AG09309 (cell line): ENCODE results near the gene AGMO.

Source experiments
- DNase-seq: peaks from one replicate; pipeline ENCODE4 v3.0.0-alpha.2; 2010; ENCODE audit warnings: low read depth
- H3K4me3 ChIP-seq: 2 replicates; pipeline ENCODE4 v1.5.1; 2011; ENCODE audit warnings: mild to moderate bottlenecking, low read depth, low read length, moderate library complexity; ENCODE audit not compliant: control insufficient read depth
- TF ChIP-seq, protein P1 (sequence below): IDR thresholded peaks from 2 replicates; pipeline ENCODE4 v1.5.1; 2011; ENCODE audit warnings: mild to moderate bottlenecking, low read depth, low read length, inconsistent platforms; ENCODE audit not compliant: insufficient read depth, control insufficient read depth; ENCODE audit errors: missing control alignments

AGMO gene

DNA sequence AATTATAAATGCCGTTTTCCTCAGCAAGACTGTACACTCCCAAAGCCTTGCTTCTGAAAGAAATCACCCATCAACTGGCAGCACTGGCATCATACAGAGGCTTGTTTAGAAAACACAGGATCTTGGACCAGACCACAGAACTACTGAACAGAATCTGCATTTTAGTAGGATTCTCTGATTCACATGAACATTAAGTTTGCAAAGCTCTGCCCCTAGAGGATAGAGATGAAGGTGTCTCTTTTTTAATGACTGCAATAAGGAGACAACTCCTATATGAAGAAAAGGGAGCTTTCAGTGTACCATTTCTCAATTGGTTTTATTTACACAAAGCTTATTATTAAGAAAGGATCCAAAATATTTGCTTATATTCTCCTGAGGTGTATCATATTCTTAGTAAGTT lies 172.7 kb downstream of the AGMO start:
- TF ChIP-seq, protein P1, sequence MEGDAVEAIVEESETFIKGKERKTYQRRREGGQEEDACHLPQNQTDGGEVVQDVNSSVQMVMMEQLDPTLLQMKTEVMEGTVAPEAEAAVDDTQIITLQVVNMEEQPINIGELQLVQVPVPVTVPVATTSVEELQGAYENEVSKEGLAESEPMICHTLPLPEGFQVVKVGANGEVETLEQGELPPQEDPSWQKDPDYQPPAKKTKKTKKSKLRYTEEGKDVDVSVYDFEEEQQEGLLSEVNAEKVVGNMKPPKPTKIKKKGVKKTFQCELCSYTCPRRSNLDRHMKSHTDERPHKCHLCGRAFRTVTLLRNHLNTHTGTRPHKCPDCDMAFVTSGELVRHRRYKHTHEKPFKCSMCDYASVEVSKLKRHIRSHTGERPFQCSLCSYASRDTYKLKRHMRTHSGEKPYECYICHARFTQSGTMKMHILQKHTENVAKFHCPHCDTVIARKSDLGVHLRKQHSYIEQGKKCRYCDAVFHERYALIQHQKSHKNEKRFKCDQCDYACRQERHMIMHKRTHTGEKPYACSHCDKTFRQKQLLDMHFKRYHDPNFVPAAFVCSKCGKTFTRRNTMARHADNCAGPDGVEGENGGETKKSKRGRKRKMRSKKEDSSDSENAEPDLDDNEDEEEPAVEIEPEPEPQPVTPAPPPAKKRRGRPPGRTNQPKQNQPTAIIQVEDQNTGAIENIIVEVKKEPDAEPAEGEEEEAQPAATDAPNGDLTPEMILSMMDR = no peak
- H3K4me3 ChIP-seq = no peak overlapping the region
- DNase-seq = no peak

GRCh38 chr7:15378494-15379145 lies 183.2 kb downstream of the AGMO start:
- DNase-seq = no peak
- H3K4me3 ChIP-seq = no peak overlapping the region
- TF ChIP-seq, protein P1 = no peak

DNA sequence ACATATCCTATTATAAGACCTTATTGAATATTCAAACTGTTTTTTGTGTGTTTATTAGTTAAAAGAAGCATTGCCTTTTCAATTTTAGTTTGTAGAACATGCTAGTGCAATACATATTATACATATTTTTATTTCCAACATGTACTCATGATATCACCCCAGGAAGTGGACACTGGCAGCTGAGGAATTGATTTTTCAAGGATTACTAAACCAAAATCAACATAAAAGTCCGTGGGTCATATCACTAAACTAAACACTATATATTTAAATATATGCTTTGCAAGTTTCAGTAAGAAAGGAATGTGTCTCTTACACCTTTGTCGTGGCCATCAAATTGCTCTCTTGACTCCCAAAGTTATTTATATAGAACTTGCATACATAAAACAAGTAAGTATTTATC lies 185.2 kb downstream of the AGMO start:
- DNase-seq = no peak
- TF ChIP-seq, protein P1 = no peak
- no peak overlapping the region for H3K4me3 ChIP-seq

DNA sequence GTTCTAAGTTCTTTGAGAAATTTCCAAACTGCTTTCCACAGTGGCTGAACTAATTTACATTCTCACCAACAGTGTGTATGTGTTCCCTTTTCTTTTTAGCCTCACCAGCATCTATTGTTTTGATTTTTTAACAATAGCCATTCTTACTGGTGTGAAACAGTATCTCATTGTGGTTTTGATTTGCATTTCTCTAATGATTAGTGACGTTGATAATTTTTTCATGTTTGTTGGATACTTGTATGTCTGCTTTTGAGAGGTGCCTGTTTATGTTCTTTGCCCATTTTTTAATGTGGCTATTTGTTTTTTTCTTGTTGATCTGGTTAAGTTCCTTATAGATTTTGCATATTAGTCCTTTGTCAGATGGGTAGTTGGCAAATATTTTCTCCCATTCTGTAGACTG lies 191.4 kb downstream of the AGMO start:
- H3K4me3 ChIP-seq = no peak overlapping the region
- DNase-seq = no peak
- TF ChIP-seq, protein P1 = no peak

- no peak for DNase-seq
- H3K4me3 ChIP-seq = no peak overlapping the region
- TF ChIP-seq, protein P1 = no peak
Measured at GRCh38 chr7:15368653-15369052, 193.2 kb downstream of the AGMO start.

GRCh38 chr7:15367897-15368296 lies 193.9 kb downstream of the AGMO start:
- TF ChIP-seq, protein P1 = no peak
- no peak overlapping the region for H3K4me3 ChIP-seq
- no peak for DNase-seq
